CD4-positive, alpha-beta T cell treated with Interleukin-12 subunit alpha and Interleukin-12 subunit beta, for 1 hour (primary cell): ENCODE results near the gene ACACB.

Source experiments
- DNase-seq: peaks from one replicate; pipeline ENCODE4 v3.0.0-alpha.2; 2020

The ACACB gene

GRCh38 chr12:109310247-109311125 is 194.1 kb downstream of the ACACB start:
- DNase-seq, result no peak
